ENCODE results near the gene PDE3B.
"Not testable (repeated sequence)": the region's sequence is repeated elsewhere in the genome, so short reads cannot be mapped to it uniquely, and the experiment has no call there.

The PDE3B gene

GRCh38 chr11:14881576-14882193 is 238.1 kb downstream of the PDE3B start:
- DNase-seq (ENCODE audit: low read depth in 1 of 2, low spot score in 1 of 2), result no peak

DNA sequence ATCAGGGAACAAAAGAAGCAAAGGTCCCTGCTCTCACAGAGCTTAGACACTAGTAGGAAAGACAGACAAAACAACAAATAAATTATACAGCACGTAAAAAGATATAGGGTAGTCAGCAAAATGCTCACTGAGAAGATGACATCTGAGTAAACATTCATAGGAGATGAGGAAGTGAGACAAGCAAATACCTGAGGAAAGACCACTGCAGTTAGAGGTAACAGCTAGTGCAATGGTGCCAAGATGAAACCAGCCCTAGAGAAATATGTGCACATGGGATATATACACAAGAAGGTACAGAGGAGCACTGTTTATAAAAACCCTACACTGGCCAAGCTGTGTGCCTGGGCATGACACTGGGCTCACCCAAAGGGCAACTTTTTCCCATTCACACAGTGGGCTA is 238.6 kb downstream of the PDE3B start:
- no peak for DNase-seq (ENCODE audit: low read depth in 1 of 2, low spot score in 1 of 2)

- not testable (repeated sequence) for DNase-seq (ENCODE audit: low read depth in 1 of 2, low spot score in 1 of 2)
These were observed 240.1 kb downstream of the PDE3B start for GRCh38 chr11:14883683-14884082.

GRCh38 chr11:14884667-14885273 is 241.2 kb downstream of the PDE3B start:
- no peak for DNase-seq (ENCODE audit: low read depth in 1 of 2, low spot score in 1 of 2)

- DNase-seq (ENCODE audit: low read depth in 1 of 2, low spot score in 1 of 2), result no peak
These were observed 242.9 kb downstream of the PDE3B start for GRCh38 chr11:14886513-14886912.

GRCh38 chr11:14891143-14892035 is 247.8 kb downstream of the PDE3B start:
- peak; percentile 67 to 74 for DNase-seq (ENCODE audit: low read depth in 1 of 2, low spot score in 1 of 2)

DNA sequence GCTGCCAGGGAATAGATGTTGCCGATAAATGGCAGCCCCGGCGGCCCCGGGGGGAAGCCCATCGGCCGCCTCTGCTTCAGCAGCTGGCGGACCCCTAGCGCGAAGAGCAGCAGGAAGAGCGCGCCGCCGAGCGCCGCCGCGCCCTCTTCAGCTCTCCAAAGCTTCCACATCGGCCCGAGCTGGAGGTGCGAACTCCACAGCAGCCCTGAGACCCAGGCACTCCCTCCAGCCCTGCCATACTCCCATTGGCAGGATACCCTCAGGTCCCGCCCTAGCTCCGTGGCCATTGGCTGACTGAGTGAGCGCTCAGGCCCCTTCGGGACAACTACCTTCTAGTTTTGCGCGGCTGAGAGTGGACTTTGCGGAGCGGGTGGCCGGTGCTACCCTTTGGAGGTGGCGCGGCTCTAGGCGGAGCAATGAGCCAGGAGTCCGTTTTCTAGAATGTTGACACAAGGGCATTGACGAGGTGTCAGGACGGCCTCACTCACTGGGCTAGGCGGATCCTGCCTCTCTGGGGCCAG is 248.5 kb downstream of the PDE3B start, which contains the start of gene CYP2R1:
TSS of gene CYP2R1 (minus strand) at position 196 of the 521 bp plus-strand sequence. CDS start at position 170, 26 bp downstream.
- peak; percentile 72 to 83 for DNase-seq (ENCODE audit: low read depth in 1 of 2, low spot score in 1 of 2)

DNA sequence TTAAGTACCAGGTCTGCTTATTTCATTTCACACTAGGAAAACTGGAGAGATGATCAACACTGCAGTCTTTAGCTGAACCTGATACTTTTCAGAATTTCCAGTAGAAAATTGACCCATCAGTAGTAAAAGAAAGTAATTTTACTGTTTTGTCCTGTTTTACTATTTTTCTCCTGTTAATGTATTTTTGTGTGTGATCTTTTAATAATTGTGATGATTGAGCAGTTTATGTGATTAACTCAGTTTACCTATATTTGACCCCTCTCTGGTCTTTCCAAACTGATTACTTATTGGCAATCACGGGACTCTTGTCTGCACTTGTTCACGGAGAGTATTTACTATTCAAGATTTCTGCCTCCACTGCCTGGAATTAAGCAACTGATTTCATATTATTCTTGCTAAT is 249.0 kb downstream of the PDE3B start:
- DNase-seq (ENCODE audit: low read depth in 1 of 2, low spot score in 1 of 2), result no peak

DNA sequence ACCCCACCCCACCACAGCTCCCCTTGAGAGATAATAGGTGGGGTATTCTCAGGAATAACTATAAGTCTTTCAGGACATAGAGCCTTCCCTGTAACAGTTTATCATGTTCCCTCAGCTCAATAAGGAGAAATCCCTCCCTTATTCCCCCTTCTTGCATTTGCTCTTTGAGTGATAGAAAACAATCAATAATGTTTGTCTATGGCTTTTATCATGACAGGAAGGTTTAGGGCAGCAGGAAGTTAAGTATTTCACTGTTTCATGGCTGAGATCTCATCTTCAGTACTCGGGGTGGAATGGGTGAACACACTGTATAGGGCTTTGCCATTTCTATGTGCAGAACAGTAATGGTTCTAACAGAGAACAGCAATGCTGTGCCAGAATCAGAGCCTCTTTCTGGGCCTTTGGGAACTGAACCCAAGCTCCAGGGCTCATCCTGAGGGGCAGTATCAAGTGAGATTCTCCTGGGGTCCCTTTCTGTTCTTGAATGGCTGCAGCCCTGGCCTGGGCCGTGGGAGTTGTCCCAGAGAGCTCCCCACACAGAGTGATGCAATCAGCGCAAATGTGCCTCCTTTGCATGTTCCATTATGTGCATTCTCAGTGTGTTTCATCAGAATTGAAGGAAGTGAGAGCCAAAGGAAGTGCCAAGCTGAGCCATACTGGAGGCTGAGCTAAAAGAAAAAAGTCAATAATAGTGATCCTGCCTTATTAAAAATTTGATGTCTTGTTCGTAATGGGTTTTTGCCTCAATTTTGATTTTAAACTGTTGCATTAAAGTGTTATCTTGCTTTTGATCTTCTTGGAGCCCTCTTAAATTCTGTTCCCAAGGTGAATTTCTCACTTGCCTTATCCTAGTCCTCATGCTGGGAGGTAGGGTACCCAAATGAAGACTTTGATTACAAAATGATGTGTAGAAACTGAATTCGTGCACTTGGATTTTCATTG is 251.3 kb downstream of the PDE3B start:
- no peak for DNase-seq (ENCODE audit: low read depth in 1 of 2, low spot score in 1 of 2)

DNA sequence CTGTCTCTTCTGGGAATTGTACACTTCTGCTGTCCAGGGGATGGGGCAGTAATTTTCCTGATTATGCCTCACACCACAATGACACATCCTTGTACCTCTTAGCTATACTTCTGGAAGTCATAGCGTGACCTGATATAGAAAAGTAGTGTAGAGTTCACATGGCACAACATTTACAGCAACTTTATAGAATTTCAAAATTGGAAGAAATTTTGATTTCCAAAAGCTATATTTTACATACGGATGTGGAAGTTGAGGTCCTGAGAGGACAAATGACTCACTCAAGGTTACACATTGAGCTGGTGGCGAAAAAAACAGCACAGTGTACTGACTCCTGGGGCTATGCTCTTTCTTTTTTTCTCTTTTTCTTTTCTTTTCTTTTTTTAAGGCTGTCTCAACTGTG is 254.8 kb downstream of the PDE3B start:
- no peak for DNase-seq (ENCODE audit: low read depth in 1 of 2, low spot score in 1 of 2)

DNA sequence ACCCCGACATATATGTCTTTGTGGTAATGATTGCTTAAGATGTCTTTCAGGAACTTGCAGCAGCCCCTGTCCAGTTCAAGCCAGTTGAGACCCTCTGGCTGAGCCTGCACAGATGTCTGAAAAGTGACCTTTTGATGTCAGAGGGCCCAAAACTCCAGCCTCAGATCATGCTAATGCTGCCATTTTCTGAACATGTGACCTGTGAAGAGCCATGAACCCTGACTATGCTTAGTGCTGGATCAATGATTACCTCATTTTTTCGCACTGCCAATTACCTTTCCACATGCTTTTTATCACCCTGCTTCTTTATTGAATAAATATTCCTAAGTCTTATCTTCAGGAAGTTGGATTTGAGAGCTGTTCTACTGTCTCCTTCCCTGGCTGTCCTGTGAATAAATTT is 255.3 kb downstream of the PDE3B start:
- no peak for DNase-seq (ENCODE audit: low read depth in 1 of 2, low spot score in 1 of 2)

DNA sequence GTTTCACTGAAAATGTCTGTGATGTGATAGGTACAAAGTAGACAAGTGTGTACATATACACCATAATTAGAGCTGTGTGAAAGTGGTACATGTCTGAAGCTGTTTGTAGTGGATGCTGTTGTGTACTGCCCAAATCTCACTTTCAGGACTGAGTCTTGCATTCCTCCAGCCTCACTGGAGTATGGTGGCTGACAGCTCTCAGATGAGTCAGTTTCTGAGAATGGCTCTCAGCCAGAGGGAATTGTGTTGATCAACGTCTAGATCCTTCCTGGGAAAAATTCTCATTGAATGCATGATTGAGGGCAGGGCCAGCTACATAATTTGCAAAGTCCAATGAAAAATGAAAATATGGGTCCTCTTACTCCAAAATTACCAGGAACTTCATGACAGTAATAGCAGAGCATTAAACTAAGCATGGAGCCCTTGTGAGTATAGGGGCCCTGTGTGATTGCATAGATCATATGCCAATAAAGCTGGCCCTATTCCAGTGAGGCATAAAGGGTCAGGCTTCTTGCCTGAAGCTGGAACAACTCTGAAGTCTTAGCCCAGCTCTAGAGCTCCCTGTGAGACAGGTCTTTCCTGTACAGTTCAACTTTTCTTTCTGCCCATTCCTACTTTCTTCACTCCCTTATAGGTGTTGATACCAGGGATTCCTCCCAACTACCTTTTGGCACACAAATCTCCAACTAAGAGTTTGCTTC is 259.2 kb downstream of the PDE3B start:
- DNase-seq (ENCODE audit: low read depth in 1 of 2, low spot score in 1 of 2), result no peak

- peak; percentile 78 to 81 for DNase-seq (ENCODE audit: low read depth in 1 of 2, low spot score in 1 of 2)
These were observed 261.1 kb downstream of the PDE3B start for GRCh38 chr11:14904745-14905103.

GRCh38 chr11:14905104-14906033 is 261.8 kb downstream of the PDE3B start:
- peak; percentile 53 to 58 for DNase-seq (ENCODE audit: low read depth in 1 of 2, low spot score in 1 of 2)

DNA sequence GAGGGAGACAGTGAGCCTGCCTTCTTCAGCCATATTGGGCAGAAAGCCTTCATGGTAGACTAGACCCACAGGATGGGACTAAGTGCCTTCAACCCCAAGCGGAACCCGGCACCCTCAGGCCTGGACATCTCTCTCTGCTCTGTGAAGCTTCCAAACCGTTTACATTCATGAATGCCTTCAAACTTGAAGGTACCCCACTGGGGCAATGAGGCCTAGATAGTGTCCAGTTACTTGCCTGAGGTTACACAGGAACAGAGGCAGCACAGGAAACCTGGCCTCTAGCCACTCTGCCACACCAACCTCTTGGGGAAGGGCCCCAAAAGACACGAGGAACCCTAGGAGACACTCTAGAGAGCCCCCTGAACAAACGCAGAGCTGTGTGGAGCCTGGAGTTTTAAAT is 263.0 kb downstream of the PDE3B start:
- DNase-seq (ENCODE audit: low read depth in 1 of 2, low spot score in 1 of 2), result no peak

- DNase-seq (ENCODE audit: low read depth in 1 of 2, low spot score in 1 of 2), result no peak
These were observed 263.4 kb downstream of the PDE3B start for GRCh38 chr11:14906993-14907392.

- DNase-seq (ENCODE audit: low read depth in 1 of 2, low spot score in 1 of 2), result peak; percentile 75 to 76
These were observed 264.0 kb downstream of the PDE3B start for GRCh38 chr11:14907411-14908213.

DNA sequence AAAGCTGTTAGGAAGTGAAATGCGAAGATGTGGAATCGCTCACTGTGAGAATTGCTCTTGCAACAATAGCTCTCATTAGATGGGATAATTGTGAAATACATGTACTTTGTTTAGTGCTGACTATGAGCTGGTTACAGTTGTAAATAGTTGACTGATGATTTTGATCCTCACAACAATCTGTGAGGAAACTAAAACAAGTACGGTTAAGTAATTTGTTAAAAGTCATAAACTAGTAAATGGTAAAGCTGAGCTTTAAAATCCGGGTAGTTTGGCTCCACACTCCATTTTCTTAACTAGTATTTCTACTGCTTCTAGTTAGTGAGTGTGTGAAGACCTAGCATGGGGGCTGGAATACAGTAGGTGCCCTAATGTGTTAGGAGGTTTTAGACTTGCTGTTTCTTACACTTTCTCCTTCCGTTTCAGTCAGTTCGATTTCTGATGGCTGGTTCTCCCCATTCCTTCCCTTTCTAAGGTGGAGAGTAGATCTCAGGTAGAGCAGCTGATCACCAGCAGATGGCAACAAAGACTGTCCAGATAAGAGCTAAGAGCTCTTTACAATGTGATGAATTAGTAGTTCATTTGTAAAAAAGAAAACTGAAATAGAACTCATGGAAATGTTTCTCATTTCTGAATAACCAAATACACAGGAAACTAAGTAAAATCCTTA is 264.7 kb downstream of the PDE3B start:
- DNase-seq (ENCODE audit: low read depth in 1 of 2, low spot score in 1 of 2), result no peak

Measured in activated T-helper 1 cell treated with anti-CD3 and anti-CD28 coated beads, Interleukin-2, amount 50 U/mL, for 16 hours (primary cell).